Measurements from ENCODE around the gene FRY.

DNA sequence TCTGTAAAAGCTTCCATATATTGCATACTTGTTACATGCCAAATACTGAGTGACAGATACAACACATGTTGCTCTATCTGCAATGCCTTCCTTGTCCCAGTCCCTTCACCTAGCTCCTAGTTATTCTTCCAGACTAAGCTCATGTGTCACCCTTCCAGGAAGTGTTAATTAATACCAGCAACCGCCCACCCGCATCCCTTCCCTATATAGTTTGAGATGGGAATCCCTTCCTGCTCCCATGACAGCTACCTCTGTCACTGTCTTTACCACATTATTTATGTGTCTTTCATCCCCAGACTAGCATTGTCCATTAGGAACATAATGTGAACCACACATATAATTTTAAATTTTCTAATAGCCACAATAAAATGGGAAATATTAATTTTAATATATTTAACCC, 49.5 kb upstream of the FRY start:
- TF ChIP-seq, protein P1, sequence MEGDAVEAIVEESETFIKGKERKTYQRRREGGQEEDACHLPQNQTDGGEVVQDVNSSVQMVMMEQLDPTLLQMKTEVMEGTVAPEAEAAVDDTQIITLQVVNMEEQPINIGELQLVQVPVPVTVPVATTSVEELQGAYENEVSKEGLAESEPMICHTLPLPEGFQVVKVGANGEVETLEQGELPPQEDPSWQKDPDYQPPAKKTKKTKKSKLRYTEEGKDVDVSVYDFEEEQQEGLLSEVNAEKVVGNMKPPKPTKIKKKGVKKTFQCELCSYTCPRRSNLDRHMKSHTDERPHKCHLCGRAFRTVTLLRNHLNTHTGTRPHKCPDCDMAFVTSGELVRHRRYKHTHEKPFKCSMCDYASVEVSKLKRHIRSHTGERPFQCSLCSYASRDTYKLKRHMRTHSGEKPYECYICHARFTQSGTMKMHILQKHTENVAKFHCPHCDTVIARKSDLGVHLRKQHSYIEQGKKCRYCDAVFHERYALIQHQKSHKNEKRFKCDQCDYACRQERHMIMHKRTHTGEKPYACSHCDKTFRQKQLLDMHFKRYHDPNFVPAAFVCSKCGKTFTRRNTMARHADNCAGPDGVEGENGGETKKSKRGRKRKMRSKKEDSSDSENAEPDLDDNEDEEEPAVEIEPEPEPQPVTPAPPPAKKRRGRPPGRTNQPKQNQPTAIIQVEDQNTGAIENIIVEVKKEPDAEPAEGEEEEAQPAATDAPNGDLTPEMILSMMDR (IDR thresholded peaks at IDR 0.05; ENCODE audit: low read depth, low read length, missing input control): no peak
- TF ChIP-seq JUND (IDR thresholded peaks at IDR 0.05) (no peak), RXRA (IDR thresholded peaks at IDR 0.05) (no peak), TAF1 (conservative IDR thresholded peaks at IDR 0.05) (no peak), RAD21 (IDR thresholded peaks at IDR 0.05) (no peak)
- TF ChIP-seq, protein P2, sequence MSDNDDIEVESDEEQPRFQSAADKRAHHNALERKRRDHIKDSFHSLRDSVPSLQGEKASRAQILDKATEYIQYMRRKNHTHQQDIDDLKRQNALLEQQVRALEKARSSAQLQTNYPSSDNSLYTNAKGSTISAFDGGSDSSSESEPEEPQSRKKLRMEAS (IDR thresholded peaks at IDR 0.05): no peak
- TF ChIP-seq, protein P3, sequence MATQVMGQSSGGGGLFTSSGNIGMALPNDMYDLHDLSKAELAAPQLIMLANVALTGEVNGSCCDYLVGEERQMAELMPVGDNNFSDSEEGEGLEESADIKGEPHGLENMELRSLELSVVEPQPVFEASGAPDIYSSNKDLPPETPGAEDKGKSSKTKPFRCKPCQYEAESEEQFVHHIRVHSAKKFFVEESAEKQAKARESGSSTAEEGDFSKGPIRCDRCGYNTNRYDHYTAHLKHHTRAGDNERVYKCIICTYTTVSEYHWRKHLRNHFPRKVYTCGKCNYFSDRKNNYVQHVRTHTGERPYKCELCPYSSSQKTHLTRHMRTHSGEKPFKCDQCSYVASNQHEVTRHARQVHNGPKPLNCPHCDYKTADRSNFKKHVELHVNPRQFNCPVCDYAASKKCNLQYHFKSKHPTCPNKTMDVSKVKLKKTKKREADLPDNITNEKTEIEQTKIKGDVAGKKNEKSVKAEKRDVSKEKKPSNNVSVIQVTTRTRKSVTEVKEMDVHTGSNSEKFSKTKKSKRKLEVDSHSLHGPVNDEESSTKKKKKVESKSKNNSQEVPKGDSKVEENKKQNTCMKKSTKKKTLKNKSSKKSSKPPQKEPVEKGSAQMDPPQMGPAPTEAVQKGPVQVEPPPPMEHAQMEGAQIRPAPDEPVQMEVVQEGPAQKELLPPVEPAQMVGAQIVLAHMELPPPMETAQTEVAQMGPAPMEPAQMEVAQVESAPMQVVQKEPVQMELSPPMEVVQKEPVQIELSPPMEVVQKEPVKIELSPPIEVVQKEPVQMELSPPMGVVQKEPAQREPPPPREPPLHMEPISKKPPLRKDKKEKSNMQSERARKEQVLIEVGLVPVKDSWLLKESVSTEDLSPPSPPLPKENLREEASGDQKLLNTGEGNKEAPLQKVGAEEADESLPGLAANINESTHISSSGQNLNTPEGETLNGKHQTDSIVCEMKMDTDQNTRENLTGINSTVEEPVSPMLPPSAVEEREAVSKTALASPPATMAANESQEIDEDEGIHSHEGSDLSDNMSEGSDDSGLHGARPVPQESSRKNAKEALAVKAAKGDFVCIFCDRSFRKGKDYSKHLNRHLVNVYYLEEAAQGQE (IDR thresholded peaks at IDR 0.05): no peak
- TF ChIP-seq, protein P4, sequence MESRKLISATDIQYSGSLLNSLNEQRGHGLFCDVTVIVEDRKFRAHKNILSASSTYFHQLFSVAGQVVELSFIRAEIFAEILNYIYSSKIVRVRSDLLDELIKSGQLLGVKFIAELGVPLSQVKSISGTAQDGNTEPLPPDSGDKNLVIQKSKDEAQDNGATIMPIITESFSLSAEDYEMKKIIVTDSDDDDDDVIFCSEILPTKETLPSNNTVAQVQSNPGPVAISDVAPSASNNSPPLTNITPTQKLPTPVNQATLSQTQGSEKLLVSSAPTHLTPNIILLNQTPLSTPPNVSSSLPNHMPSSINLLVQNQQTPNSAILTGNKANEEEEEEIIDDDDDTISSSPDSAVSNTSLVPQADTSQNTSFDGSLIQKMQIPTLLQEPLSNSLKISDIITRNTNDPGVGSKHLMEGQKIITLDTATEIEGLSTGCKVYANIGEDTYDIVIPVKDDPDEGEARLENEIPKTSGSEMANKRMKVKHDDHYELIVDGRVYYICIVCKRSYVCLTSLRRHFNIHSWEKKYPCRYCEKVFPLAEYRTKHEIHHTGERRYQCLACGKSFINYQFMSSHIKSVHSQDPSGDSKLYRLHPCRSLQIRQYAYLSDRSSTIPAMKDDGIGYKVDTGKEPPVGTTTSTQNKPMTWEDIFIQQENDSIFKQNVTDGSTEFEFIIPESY (IDR thresholded peaks at IDR 0.05): no peak
